Heart right ventricle (tissue), 16 donors: Measurements from ENCODE around the gene NPHP1. TPM values are rescaled to one million over a fixed set of nuclear protein-coding genes. Genes with fewer than 3 reads are reported as not detected.
A peak's percentile ranks its signal among the peaks of the same experiment; 100 is the strongest.

ENCODE experiments used
- ATAC-seq, 8 donors: fragments of 200-7000 bp; cut with Tn5 transposase; one replicate each; pipeline ENCODE4 v1.9.1; 2020; ENCODE audit warnings: mild to moderate bottlenecking in 8 of 8, moderate library complexity in 8 of 8, moderate number of reproducible peaks in 1 of 8
- DNase-seq, 2 donors: peaks; one replicate each; pipeline ENCODE4 v3.0.0-alpha.2; 2020
- H3K27ac ChIP-seq, 10 donors: fragments of 200-600 bp; sonication (generic) in 2 of 10; one replicate each; pipeline versions ENCODE4 v1.5.0 to v1.8.0; 2020 to 2022; ENCODE audit warnings: mild to moderate bottlenecking in 3 of 10
- H3K27me3 ChIP-seq, 7 donors: fragments of 200-600 bp; one replicate each; pipeline ENCODE4 v1.8.0; 2021 to 2022; ENCODE audit warnings: mild to moderate bottlenecking in 2 of 7
- H3K36me3 ChIP-seq, 9 donors: fragments of 200-600 bp; sonication (generic) in 1 of 9; one replicate each; pipeline versions ENCODE4 v1.5.0 to v1.8.0; 2020 to 2022; ENCODE audit warnings: mild to moderate bottlenecking in 2 of 9
- H3K4me1 ChIP-seq, 9 donors: fragments of 200-600 bp; sonication (generic) in 1 of 9; one replicate each; pipeline versions ENCODE4 v1.5.0 to v1.8.0; 2020 to 2022; ENCODE audit warnings: mild to moderate bottlenecking in 4 of 9
- H3K4me3 ChIP-seq, 10 donors: fragments of 200-600 bp; sonication (generic) in 2 of 10; one replicate each; pipeline versions ENCODE4 v1.5.0 to v1.8.0; 2020 to 2022; ENCODE audit warnings: mild to moderate bottlenecking in 7 of 10, moderate library complexity in 2 of 10
- H3K9me3 ChIP-seq, 11 donors: fragments of 200-600 bp in 10 of 11; sonication (generic) in 2 of 11; one replicate each; pipeline versions ENCODE4 v1.5.0 to v1.8.0; 2013 to 2022; ENCODE audit warnings: mild to moderate bottlenecking in 2 of 11, control low read depth in 1 of 11, moderate library complexity in 1 of 11
- CTCF ChIP-seq, 9 donors: fragments of 200-600 bp; sonication (generic) in 2 of 9; IDR thresholded peaks; one replicate each; pipeline versions ENCODE4 v1.5.0 to v1.8.0; 2021 to 2022; ENCODE audit warnings: antibody characterized with exemption in 9 of 9, mild to moderate bottlenecking in 5 of 9, moderate library complexity in 1 of 9
- WGBS, 2 donors: extraction: QIAGEN DNeasy Blood & Tissue Kit; methylation state at CpG; one replicate each; pipeline ENCODE4 v1.1.7; 2013; ENCODE audit warnings: inconsistent platforms in 1 of 2; 5-methylcytosine and 5-hydroxymethylcytosine counted together
- intact Hi-C, 10 donors: fragments of 100-400 bp; cut with DNase I; formaldehyde crosslinking; loops; one replicate each; pipeline versions ENCODE4 v1.11.1 to v1.14.2; 2022
- polyA plus RNA-seq, 2 donors: library from polyadenylated mRNA; stranded (reverse); fragments of 200-250 nt; gene quantifications; one replicate each; pipeline ENCODE4 v1.2.3, GENCODE V29; 2013
- total RNA-seq, 10 donors: library from RNA; stranded (reverse); fragmentation: NEBNext Ultra II Directional in 3 of 10; extraction: Animal tissue kit (Norgen Biotek cat#: 25700) in 3 of 10; gene quantifications; one replicate each; pipeline versions ENCODE4 v1.2.1 to v1.2.4, GENCODE V29; 2021 to 2023
- donor health status: Arrhythmogenic right ventricular cardiomyopathy.
- donor health status: ischemic (EF 13 %, LVEDD 7.1; RV severe dilation, severe dysfunction).
- donor health status: healthy with polysubstance abuse.
- donor health status: DM: no; HTN: yes; CAD: no.
- donor health status: DM: no; HTN: no; CAD: no.
- donor health status: ischemic (EF 25% LVEDD 6.9; RV normal size, moderate dysfunction).
- donor health status: ischemic (EF 25% LVEDD 5.7; RV mildly dilated, moderate dysfunction).
- donor health status: healthy.
- donor health status: DM: yes; HTN: yes; CAD: no.
- donor health status: Ischemic cardiomyopathy.
- donor health status: ischemic (EF 35%, LVEDD 5.7; RV mildly dilated, moderate dysfunction).
- donor health status: nonischemic (EF 11% LVEDD 7.7; RV severe dilation, severe dysfunction).
- donor health status: DM: yes; HTN: yes; CAD: no.
- donor health status: PGD.
- donor health status: ischemic (EF 29% LVEDD 5.4; RV normal size, mild dysfunction).
- donor health status: nonischemic (EF 23%, LVEDD 6.1; RV moderate dilation, normal function).

NPHP1 gene
- total and polyA plus RNA-seq, 12 donors: 4.4 to 9.0 (median 6.3) TPM

- no peak overlapping the region for H3K27ac ChIP-seq
- no peak for ATAC-seq
- H3K4me1 ChIP-seq: peaks cover 0 to 16% (median 5%) of the 10 kb centered on the region in 9 donors
- no peaks in the 10 kb centered on the region for H3K9me3 ChIP-seq
- no peaks in the 10 kb centered on the region for H3K36me3 ChIP-seq
- no peak for TF ChIP-seq CTCF (IDR thresholded peaks at IDR 0.05)
- no peak for DNase-seq
- intact Hi-C loops: loop anchor here in 1 of 10 donors (5.0 kb wide), 1 partner anchor 32 kb away; no protein-coding TSS in a partner anchor
- WGBS, 2 donors: 88 to 89% methylated on average over 6 of the region's 6 CpGs
- H3K27me3 ChIP-seq: no peaks in the 10 kb centered on the region
- H3K4me3 ChIP-seq: no peak overlapping the region
Measured at GRCh38 chr2:110124939-110125691, 79.7 kb downstream of the NPHP1 start.

- intact Hi-C loops: loop anchor here in 1 of 10 donors (5.0 kb wide), 1 partner anchor 33 kb away; no protein-coding TSS in a partner anchor
- Histone ChIP-seq H3K4me3 (no peak overlapping the region), H3K4me1 (peaks cover 0 to 25% (median 5%) of the 10 kb centered on the region in 9 donors), H3K27me3 (peaks cover 0 to 1% (median 0%) of the 10 kb centered on the region in 7 donors), H3K9me3 (no peaks in the 10 kb centered on the region), H3K27ac (no peak overlapping the region), H3K36me3 (no peaks in the 10 kb centered on the region)
- no peak for TF ChIP-seq CTCF (IDR thresholded peaks at IDR 0.05)
- no peak for DNase-seq
- ATAC-seq: no peak
- 59 to 71% methylated on average over 4 of the region's 4 CpGs for WGBS, 2 donors
Measured at GRCh38 chr2:110124038-110124825, 80.6 kb downstream of the NPHP1 start.

- Histone ChIP-seq H3K36me3 (no peaks in the 10 kb centered on the region), H3K4me1 (peaks cover 0 to 45% (median 13%) of the 10 kb centered on the region in 9 donors), H3K27me3 (peaks cover 0 to 25% (median 10%) of the 10 kb centered on the region in 7 donors), H3K27ac (peak overlapping the region in 5 of 10 donors; percentile 5 to 84 (median 73)), H3K4me3 (no peak overlapping the region), H3K9me3 (no peaks in the 10 kb centered on the region)
- 95 to 97% methylated on average over 3 of the region's 3 CpGs for WGBS, 2 donors
- no peak for TF ChIP-seq CTCF (IDR thresholded peaks at IDR 0.05)
- intact Hi-C loops: loop anchor here in 1 of 10 donors (5.0 kb wide), 1 partner anchor 36 kb away; no protein-coding TSS in a partner anchor
- DNase-seq (no peak), ATAC-seq (no peak)
Measured at GRCh38 chr2:110121592-110121991, 83.2 kb downstream of the NPHP1 start.

GRCh38 chr2:110121052-110121334 lies 83.8 kb downstream of the NPHP1 start:
- peaks cover 0 to 51% (median 19%) of the 10 kb centered on the region in 9 donors for H3K4me1 ChIP-seq
- H3K27ac ChIP-seq: peak overlapping the region in 7 of 10 donors; percentile 3 to 84 (median 48)
- 60 to 70% methylated on average over 2 of the region's 2 CpGs for WGBS, 2 donors
- H3K27me3 ChIP-seq: peaks cover 0 to 31% (median 16%) of the 10 kb centered on the region in 7 donors
- TF ChIP-seq CTCF (IDR thresholded peaks at IDR 0.05): no peak
- no peaks in the 10 kb centered on the region for H3K9me3 ChIP-seq
- intact Hi-C loops: loop anchor here in 1 of 10 donors (5.0 kb wide), 1 partner anchor 36 kb away; no protein-coding TSS in a partner anchor
- DNase-seq (no peak), ATAC-seq (peak in 6 of 8 donors; percentile 2 to 56 (median 26))
- no peaks in the 10 kb centered on the region for H3K36me3 ChIP-seq
- no peak overlapping the region for H3K4me3 ChIP-seq
